ENCODE results near the gene ATR. TPM values are rescaled to one million over a fixed set of nuclear protein-coding genes. Genes with fewer than 3 reads are reported as not detected.

The ATR gene
- total RNA-seq (2022; extraction: Qiagen RNA extraction): 11.8 to 13.7 TPM (median 12.3 TPM) in 5 replicates

DNA sequence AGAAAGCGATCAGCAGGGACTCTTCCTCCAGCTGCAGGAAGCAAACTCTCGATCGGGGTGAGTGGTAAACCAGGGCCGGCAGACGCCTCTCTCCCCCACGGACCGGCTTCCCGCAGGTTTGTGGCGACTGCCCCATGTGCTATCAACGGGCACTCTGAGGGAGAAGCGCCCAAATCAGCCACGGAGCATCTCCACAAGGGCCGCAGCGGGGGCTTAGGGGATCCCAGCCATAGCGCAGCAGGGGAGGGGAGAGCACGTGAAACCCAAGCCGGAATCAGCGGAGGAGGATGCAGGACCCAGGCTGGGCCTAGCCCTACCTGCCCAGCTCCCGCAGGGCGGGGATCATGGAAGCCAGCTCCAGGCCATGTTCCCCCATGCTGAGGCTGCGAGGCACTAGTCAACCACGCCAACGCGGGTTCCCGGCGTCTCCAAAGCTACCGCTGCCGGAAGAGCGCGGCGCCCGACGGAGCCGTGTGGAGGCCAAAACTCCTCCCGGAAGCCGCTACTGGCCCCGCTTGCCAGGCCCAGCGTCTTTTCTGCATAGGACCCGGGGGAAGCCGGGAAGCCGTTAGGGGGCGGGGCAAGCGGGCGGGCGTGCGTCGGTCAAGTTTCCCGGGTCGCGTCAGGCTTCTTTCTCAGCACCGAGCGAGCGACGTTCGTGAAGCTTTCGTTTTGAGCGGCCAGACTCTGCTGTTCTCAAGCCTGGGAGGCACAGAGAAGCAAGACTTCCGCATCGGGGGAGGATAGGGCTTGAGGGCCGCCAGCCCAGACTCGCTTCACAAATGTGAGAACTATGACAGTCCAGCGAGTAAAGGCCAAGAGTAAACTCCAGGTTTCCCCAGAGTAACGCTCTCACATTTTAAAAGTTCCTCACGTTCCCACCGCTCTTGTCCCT, at the start of gene ATR:
Gene ATR, minus strand, starts transcription at position 405 of the 895 bp plus-strand sequence. Its CDS starts 29 bp downstream, at position 376.

DNA sequence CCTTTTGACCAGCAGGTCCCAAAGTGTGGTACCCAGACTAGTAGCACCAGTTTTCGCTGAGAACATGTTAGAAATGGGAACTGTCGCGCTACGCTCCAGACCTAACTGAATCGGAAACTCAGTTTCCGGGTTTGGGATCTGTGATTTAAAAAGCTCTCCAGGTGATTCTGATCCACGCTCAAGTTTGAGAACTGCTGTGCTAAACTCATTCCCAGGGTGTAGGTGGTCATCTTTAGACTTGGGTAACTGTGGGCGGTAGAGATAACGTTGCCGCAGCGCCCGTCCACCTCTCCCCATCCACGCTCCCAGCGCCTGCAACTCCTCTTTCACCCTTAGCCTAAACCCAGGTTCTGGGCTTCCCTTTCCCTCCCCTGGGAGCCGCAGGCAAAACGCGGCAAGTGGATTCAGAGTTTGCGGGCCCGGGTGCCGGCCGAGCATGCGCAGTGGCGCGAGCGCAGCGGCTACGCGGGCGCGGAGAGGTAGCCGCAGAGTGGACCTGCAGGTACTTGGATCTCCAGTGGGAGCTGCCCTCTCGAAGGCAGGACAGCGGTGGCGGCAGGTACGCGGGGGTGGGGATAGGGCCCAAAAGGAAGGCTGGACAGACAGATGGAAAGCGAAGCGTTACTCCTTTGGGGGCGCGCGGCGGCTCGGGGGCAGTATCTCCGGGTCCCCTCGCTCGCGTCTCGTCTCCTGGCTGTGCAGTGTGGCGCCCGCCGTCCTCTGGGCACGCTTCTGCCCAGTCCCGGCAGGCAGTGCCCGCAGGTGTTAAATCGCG, 17.6 kb upstream of the ATR start, which contains the start of gene PLS1:
Gene PLS1, plus strand, starts transcription at position 443 of the 775 bp plus-strand sequence. CDS start 67,845 bp downstream, outside the sequence.

DNA sequence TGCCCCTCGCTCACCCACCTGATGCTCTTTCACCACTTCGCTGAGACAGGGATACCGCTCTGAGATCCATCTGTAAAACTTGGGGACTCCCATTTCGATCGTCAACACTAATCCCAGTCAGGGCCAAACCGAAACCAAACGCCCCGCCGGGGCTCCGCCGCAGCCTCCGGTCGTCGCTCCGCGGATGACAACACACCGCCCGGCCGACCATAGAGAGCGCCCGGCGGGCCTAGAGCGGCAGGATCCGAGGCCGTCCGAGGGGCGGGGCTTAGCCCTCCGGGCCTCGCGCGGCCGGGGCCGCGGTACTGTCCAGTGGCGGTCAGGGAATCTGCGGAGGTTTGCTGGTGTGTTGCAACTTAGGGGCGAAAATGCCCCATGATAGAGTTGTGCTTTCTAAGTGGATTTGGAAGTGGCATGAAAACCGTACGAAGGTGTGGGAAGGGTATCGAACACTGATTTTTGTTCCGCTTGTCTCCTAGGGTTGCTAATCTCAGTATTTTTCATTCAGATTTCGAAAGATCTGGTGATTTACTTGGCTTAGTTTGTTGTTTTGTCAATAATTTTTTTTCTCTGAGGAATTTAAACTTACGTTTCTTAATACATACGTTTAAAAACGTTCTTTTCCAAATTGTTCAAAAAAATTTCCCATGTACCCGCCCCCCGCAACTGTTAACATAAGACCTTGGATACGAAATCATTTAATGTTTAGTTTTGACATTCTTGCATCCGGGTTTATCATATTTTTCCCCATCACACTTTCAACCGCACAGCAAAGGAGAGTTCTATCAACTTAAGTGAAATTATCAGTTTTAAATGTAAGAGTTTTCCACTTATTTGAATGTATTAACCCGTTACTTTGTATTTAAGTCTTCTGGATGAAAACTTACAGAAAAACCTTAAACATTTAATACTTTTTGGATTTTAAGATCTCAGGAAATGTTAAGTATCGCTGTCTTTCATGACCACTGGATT, 130.4 kb downstream of the ATR start, which contains the start of gene XRN1:
Gene XRN1, minus strand, starts transcription at position 186 of the 972 bp plus-strand sequence. Its CDS starts 93 bp downstream, at position 93.

Other genes starting within 250 kb of the ATR start
- gene XRN1, start 130.7 kb downstream of the ATR start, total RNA-seq (2022; extraction: Qiagen RNA extraction): 3.4 to 5.0 TPM (median 4.1 TPM) in 5 replicates
- gene PLS1, start 17.7 kb upstream of the ATR start, total RNA-seq (2022; extraction: Qiagen RNA extraction): 11.4 to 14.5 TPM (median 12.9 TPM) in 5 replicates
- 5.2 to 9.4 TPM (median 8.2 TPM) in 5 replicates for gene TRPC1, start 145.3 kb upstream of the ATR start, total RNA-seq (2022; extraction: Qiagen RNA extraction)

All from A549 treated with CORT108297 at 1 μM for 4 hours (cell line).